ENCODE results near the gene GARNL3. TPM values are rescaled to one million over a fixed set of nuclear protein-coding genes. Genes with fewer than 3 reads are reported as not detected.

Gene GARNL3
- total RNA-seq, 5 donors from 2014 or later (not counting 1 experiment from before 2014, with no cell fraction given) = 3.3 to 5.7 (median 3.6) TPM

DNA sequence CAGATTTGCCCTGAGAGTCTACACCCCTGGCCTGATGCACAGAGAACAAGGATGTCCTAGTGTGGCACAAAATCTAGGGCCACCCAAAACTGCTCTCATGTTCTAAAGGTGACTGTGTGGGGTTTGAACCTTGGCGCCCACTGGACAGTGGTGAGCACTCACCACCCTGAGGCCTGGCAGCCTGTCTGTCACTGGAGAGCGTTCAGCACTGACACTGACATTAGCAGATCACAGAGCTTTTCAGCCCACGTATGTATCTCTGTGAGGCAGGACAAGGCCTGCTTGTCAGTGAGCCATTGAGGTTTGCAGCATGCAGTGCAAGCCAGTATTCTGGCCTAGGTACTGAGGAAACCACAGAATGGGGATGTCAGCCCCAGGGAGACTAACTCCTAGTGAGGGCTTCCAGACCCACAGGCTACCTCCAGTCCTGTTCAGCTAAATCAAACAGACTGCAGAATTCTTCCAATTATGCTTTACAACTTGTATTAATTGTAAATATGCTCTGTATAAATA, 93.5 kb downstream of the GARNL3 start:
- DNase-seq = no peak
- ATAC-seq (replicated peaks in 1 of 4) = no peak
- 91% methylated on average over 3 of the region's 3 CpGs for WGBS (ENCODE audit: insufficient coverage)
- Mint-ChIP-seq H3K36me3 (peaks cover 8% of the 10 kb centered on the region), H3K9me3 (no peaks in the 10 kb centered on the region), H3K4me3 (no peak overlapping the region), H3K4me1 (peaks cover 0 to 7% (median 0%) of the 10 kb centered on the region in 3 donors), H3K27me3 (peaks cover 33 to 46% of the 10 kb centered on the region in 2 donors), H3K27ac (no peak overlapping the region)
- H3K27me3 ChIP-seq (replicated peaks in 1 of 2; ENCODE audit: control insufficient read depth in 2 of 2, extremely low read depth in 1 of 2, insufficient read depth in 2 of 2, low read length in 1 of 2) = peaks cover 0 to 18% of the 10 kb centered on the region in 2 experiments
- H3K4me1 ChIP-seq (ENCODE audit: control insufficient read depth in 1 of 2, extremely low read depth in 1 of 2, insufficient read depth in 2 of 2, low read length in 2 of 2) = peaks cover 0 to 8% of the 10 kb centered on the region in 2 experiments
- H3K9me3 ChIP-seq = no peaks in the 10 kb centered on the region
- ChIA-PET POLR2A (no interaction called here), CTCF (no interaction called here)
- H3K27ac ChIP-seq (ENCODE audit: low read length) = no peak overlapping the region
- no peak overlapping the region for H3K4me3 ChIP-seq (ENCODE audit: control insufficient read depth in 1 of 2, extremely low read depth in 1 of 2, low read length in 1 of 2)
- H3K36me3 ChIP-seq (ENCODE audit: control insufficient read depth in 2 of 2, extremely low read depth in 1 of 2, insufficient read depth in 1 of 2, low read length in 1 of 2) = no peaks in the 10 kb centered on the region

DNA sequence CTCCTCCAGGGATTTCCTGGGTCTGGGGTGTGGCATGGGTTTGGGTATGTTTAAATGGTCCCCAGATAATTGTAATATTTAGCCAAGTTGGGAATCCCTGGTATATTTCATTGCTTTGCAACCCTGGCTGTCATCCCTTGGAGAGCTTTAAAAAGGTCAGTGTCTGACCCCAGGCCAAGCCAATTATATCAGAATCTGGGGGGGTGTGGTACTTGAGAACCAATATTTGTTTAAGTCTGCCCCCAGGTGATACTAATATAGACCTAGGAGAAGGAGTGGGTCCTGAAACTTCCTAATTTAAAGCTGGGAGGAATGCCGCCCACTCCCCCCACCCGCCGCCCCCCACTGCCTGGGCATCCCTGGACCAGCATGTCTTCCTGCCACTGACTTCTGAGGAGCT, 94.2 kb downstream of the GARNL3 start:
- Histone ChIP-seq H3K9me3 (no peaks in the 10 kb centered on the region), H3K4me3 (ENCODE audit: control insufficient read depth in 1 of 2, extremely low read depth in 1 of 2, low read length in 1 of 2) (no peak overlapping the region), H3K27ac (ENCODE audit: low read length) (no peak overlapping the region), H3K27me3 (replicated peaks in 1 of 2; ENCODE audit: control insufficient read depth in 2 of 2, extremely low read depth in 1 of 2, insufficient read depth in 2 of 2, low read length in 1 of 2) (peaks cover 0 to 16% of the 10 kb centered on the region in 2 experiments), H3K36me3 (ENCODE audit: control insufficient read depth in 2 of 2, extremely low read depth in 1 of 2, insufficient read depth in 1 of 2, low read length in 1 of 2) (no peaks in the 10 kb centered on the region), H3K4me1 (ENCODE audit: control insufficient read depth in 1 of 2, extremely low read depth in 1 of 2, insufficient read depth in 2 of 2, low read length in 2 of 2) (peaks cover 0 to 8% of the 10 kb centered on the region in 2 experiments)
- ATAC-seq (replicated peaks in 1 of 4) (no peak), DNase-seq (no peak)
- POLR2A ChIA-PET = no interaction called here
- Mint-ChIP-seq H3K27me3 (peaks cover 33 to 46% of the 10 kb centered on the region in 2 donors), H3K36me3 (peaks cover 8% of the 10 kb centered on the region), H3K4me3 (no peak overlapping the region), H3K27ac (no peak overlapping the region), H3K9me3 (no peaks in the 10 kb centered on the region), H3K4me1 (peaks cover 0 to 7% (median 0%) of the 10 kb centered on the region in 3 donors)
- 100% methylated on average over 1 of the region's 3 CpGs for WGBS (ENCODE audit: insufficient coverage)
- CTCF ChIA-PET = no interaction called here

DNA sequence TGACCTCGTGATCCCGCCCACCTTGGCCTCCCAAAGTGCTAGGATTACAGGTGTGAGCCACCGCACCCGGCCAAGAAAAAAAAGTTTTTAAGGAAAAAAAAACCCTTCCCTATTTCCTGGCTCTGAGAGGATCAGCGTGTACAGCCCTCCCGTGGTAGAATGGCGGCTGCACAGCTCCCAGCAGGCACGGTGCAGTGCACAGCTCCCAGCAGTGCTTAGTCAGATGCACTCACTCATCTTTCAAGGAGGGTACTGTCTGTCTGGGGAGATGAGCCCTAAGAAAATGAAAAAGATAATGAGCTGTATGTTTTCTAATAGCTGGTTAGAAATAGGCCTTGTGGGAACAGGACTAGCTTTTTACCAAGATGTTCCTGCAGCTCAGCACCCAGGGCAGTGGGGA, 95.7 kb downstream of the GARNL3 start:
- H3K36me3 Mint-ChIP-seq = peaks cover 8% of the 10 kb centered on the region
- ChIA-PET POLR2A (no interaction called here), CTCF (no interaction called here)
- no peak for ATAC-seq (replicated peaks in 1 of 4)
- H3K4me3 ChIP-seq (ENCODE audit: control insufficient read depth in 1 of 2, extremely low read depth in 1 of 2, low read length in 1 of 2) = no peak overlapping the region
- 93% methylated on average over 5 of the region's 8 CpGs for WGBS (ENCODE audit: insufficient coverage)
- peaks cover 0 to 8% of the 10 kb centered on the region in 2 experiments for H3K4me1 ChIP-seq (ENCODE audit: control insufficient read depth in 1 of 2, extremely low read depth in 1 of 2, insufficient read depth in 2 of 2, low read length in 2 of 2)
- no peak overlapping the region for H3K27ac ChIP-seq (ENCODE audit: low read length)
- peaks cover 0 to 7% (median 0%) of the 10 kb centered on the region in 3 donors for H3K4me1 Mint-ChIP-seq
- peaks cover 0 to 12% of the 10 kb centered on the region in 2 experiments for H3K27me3 ChIP-seq (replicated peaks in 1 of 2; ENCODE audit: control insufficient read depth in 2 of 2, extremely low read depth in 1 of 2, insufficient read depth in 2 of 2, low read length in 1 of 2)
- peaks cover 19 to 46% of the 10 kb centered on the region in 2 donors for H3K27me3 Mint-ChIP-seq
- no peak for DNase-seq
- H3K4me3 Mint-ChIP-seq = no peak overlapping the region
- no peak overlapping the region for H3K27ac Mint-ChIP-seq
- H3K9me3 Mint-ChIP-seq = no peaks in the 10 kb centered on the region
- no peaks in the 10 kb centered on the region for H3K9me3 ChIP-seq
- no peaks in the 10 kb centered on the region for H3K36me3 ChIP-seq (ENCODE audit: control insufficient read depth in 2 of 2, extremely low read depth in 1 of 2, insufficient read depth in 1 of 2, low read length in 1 of 2)

DNA sequence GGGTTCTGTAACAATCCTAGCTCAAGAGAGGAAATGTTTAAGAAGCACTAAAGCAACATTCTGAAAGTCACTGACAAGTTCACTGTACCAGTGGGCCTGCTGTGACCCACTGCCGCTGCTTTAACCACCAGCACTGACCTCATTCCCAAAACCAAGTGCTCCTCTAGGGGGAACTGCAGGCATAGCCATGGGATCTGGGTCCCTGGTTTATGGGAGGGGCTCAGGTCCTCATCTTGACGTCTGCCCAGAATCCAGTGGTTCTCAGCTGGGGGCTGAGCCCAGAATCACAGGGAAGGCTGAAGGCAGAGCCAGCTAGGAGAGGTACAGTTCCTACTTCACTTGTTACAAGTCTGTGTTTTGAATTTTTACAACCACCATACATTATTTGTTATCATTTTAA, 96.3 kb downstream of the GARNL3 start:
- Histone ChIP-seq H3K36me3 (ENCODE audit: control insufficient read depth in 2 of 2, extremely low read depth in 1 of 2, insufficient read depth in 1 of 2, low read length in 1 of 2) (no peaks in the 10 kb centered on the region), H3K4me1 (ENCODE audit: control insufficient read depth in 1 of 2, extremely low read depth in 1 of 2, insufficient read depth in 2 of 2, low read length in 2 of 2) (peaks cover 0 to 8% of the 10 kb centered on the region in 2 experiments), H3K27me3 (replicated peaks in 1 of 2; ENCODE audit: control insufficient read depth in 2 of 2, extremely low read depth in 1 of 2, insufficient read depth in 2 of 2, low read length in 1 of 2) (peaks cover 0 to 12% of the 10 kb centered on the region in 2 experiments), H3K9me3 (no peaks in the 10 kb centered on the region), H3K4me3 (ENCODE audit: control insufficient read depth in 1 of 2, extremely low read depth in 1 of 2, low read length in 1 of 2) (no peak overlapping the region), H3K27ac (ENCODE audit: low read length) (no peak overlapping the region)
- no peak overlapping the region for H3K4me3 Mint-ChIP-seq
- H3K36me3 Mint-ChIP-seq = peaks cover 3% of the 10 kb centered on the region
- CTCF ChIA-PET = no interaction called here
- peaks cover 0 to 7% (median 0%) of the 10 kb centered on the region in 3 donors for H3K4me1 Mint-ChIP-seq
- peaks cover 13 to 40% of the 10 kb centered on the region in 2 donors for H3K27me3 Mint-ChIP-seq
- H3K9me3 Mint-ChIP-seq = no peaks in the 10 kb centered on the region
- POLR2A ChIA-PET = no interaction called here
- DNase-seq (no peak), ATAC-seq (replicated peaks in 1 of 4) (no peak)
- whole genome bisulfite sequencing (ENCODE audit: insufficient coverage) = 60% methylated on average over 1 of the region's 2 CpGs
- H3K27ac Mint-ChIP-seq = no peak overlapping the region

DNA sequence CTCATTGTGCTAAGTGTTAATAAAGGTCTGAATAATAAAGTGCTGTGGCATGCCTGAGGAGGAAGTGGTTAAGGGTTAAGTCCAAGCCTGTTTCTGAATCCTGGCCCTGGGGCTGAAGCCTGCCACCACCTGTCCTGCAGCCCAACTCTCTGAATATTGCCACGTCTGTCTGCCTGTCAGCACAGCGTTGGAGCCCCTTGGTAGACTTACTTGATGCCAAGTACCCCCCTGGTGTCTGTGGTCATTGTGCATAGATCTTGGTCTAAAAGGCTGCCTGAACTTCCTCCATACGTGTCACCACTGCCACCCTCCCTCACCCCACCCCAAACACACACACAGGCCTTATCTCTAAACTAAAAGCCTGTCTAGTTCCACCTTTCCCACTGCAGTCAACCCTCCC, 97.0 kb downstream of the GARNL3 start:
- Histone ChIP-seq H3K4me1 (ENCODE audit: control insufficient read depth in 1 of 2, extremely low read depth in 1 of 2, insufficient read depth in 2 of 2, low read length in 2 of 2) (peaks cover 0 to 8% of the 10 kb centered on the region in 2 experiments), H3K4me3 (ENCODE audit: control insufficient read depth in 1 of 2, extremely low read depth in 1 of 2, low read length in 1 of 2) (no peak overlapping the region), H3K9me3 (no peaks in the 10 kb centered on the region), H3K27ac (ENCODE audit: low read length) (no peak overlapping the region), H3K27me3 (replicated peaks in 1 of 2; ENCODE audit: control insufficient read depth in 2 of 2, extremely low read depth in 1 of 2, insufficient read depth in 2 of 2, low read length in 1 of 2) (peaks cover 0 to 12% of the 10 kb centered on the region in 2 experiments), H3K36me3 (ENCODE audit: control insufficient read depth in 2 of 2, extremely low read depth in 1 of 2, insufficient read depth in 1 of 2, low read length in 1 of 2) (no peaks in the 10 kb centered on the region)
- WGBS (ENCODE audit: insufficient coverage) = 39% methylated on average over 3 of the region's 3 CpGs
- ChIA-PET CTCF (no interaction called here), POLR2A (no interaction called here)
- no peak overlapping the region for H3K4me3 Mint-ChIP-seq
- H3K9me3 Mint-ChIP-seq = no peaks in the 10 kb centered on the region
- DNase-seq (peak in 3 of 35 experiments; percentile 1 to 10 (median 3)), ATAC-seq (replicated peaks in 1 of 4) (no peak)
- peaks cover 10 to 38% of the 10 kb centered on the region in 2 donors for H3K27me3 Mint-ChIP-seq
- H3K4me1 Mint-ChIP-seq = peaks cover 0 to 7% (median 0%) of the 10 kb centered on the region in 3 donors
- H3K27ac Mint-ChIP-seq = no peak overlapping the region
- peaks cover 3% of the 10 kb centered on the region for H3K36me3 Mint-ChIP-seq

DNA sequence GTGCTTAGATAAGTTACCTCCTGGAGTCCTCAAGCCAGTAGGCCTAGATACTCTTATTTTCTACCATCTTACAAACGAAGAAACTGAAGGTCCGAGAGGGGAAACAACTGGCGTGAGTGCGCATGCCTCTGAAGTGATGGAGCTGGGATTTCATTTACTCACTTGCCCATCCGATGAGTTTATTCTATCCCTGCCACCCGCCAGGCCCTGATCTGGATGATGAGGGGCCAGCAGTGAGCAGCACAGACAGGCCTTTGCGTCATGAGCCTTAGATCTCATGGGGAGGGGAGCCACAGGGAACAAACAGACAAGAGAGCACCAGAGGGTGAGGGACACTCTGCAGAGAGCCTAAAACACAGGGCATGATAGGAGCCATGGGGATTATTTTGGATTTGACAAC, 98.3 kb downstream of the GARNL3 start:
- peaks cover 0 to 7% (median 0%) of the 10 kb centered on the region in 3 donors for H3K4me1 Mint-ChIP-seq
- Histone ChIP-seq H3K4me3 (ENCODE audit: control insufficient read depth in 1 of 2, extremely low read depth in 1 of 2, low read length in 1 of 2) (no peak overlapping the region), H3K36me3 (ENCODE audit: control insufficient read depth in 2 of 2, extremely low read depth in 1 of 2, insufficient read depth in 1 of 2, low read length in 1 of 2) (no peaks in the 10 kb centered on the region), H3K27me3 (replicated peaks in 1 of 2; ENCODE audit: control insufficient read depth in 2 of 2, extremely low read depth in 1 of 2, insufficient read depth in 2 of 2, low read length in 1 of 2) (peaks cover 0 to 9% of the 10 kb centered on the region in 2 experiments), H3K4me1 (ENCODE audit: control insufficient read depth in 1 of 2, extremely low read depth in 1 of 2, insufficient read depth in 2 of 2, low read length in 2 of 2) (peaks cover 0 to 8% of the 10 kb centered on the region in 2 experiments), H3K27ac (ENCODE audit: low read length) (no peak overlapping the region), H3K9me3 (no peaks in the 10 kb centered on the region)
- 94% methylated on average over 6 of the region's 7 CpGs for WGBS (ENCODE audit: insufficient coverage)
- CTCF ChIA-PET = no interaction called here
- peaks cover 3% of the 10 kb centered on the region for H3K36me3 Mint-ChIP-seq
- ATAC-seq (replicated peaks in 1 of 4) = no peak
- H3K4me3 Mint-ChIP-seq = no peak overlapping the region
- DNase-seq = no peak
- H3K9me3 Mint-ChIP-seq = no peaks in the 10 kb centered on the region
- H3K27me3 Mint-ChIP-seq = peaks cover 12 to 41% of the 10 kb centered on the region in 2 donors
- no peak overlapping the region for H3K27ac Mint-ChIP-seq
- POLR2A ChIA-PET = no interaction called here
